Esophagus muscularis mucosa (tissue), 4 donors: ENCODE measurements around the gene PSMC3. TPM values are rescaled to one million over a fixed set of nuclear protein-coding genes. Genes with fewer than 3 reads are reported as not detected.

Source experiments
- DNase-seq: peaks from one replicate; pipeline ENCODE4 v3.0.0-alpha.2; 2017; ENCODE audit errors: extremely low spot score
- H3K27ac ChIP-seq, 4 donors: fragments of 200-600 bp; sonication (generic); replicated peaks in 1 of 4; 1 replicate in 3 of 4; 2 replicates in 1 of 4; pipeline ENCODE4 v1.5.1; 2016 to 2019; ENCODE audit warnings: mild to moderate bottlenecking in 1 of 4
- H3K27me3 ChIP-seq, 4 donors: fragments of 200-600 bp; sonication (generic); one replicate each; pipeline versions ENCODE4 v1.5.1 to v1.6.0; 2016 to 2019
- H3K36me3 ChIP-seq, 4 donors: fragments of 200-600 bp; sonication (generic); one replicate each; pipeline ENCODE4 v1.5.1; 2016 to 2019
- H3K4me1 ChIP-seq, 4 donors: fragments of 200-600 bp; sonication (generic); one replicate each; pipeline ENCODE4 v1.5.1; 2016 to 2019
- H3K4me3 ChIP-seq, 4 donors: fragments of 200-600 bp; sonication (generic); 1 replicate in 2 of 4; 2 replicates in 2 of 4; pipeline ENCODE4 v1.5.1; 2016 to 2019; ENCODE audit warnings: mild to moderate bottlenecking in 4 of 4, moderate library complexity in 1 of 4
- H3K9me3 ChIP-seq, 4 donors: fragments of 200-600 bp; sonication (generic); 1 replicate in 3 of 4; 2 replicates in 1 of 4; pipeline ENCODE4 v1.5.1; 2016 to 2019
- CTCF ChIP-seq, 3 experiments: fragments of 200-600 bp in 2 of 3; fragments of 450-650 bp in 1 of 3; sonication (generic) in 2 of 3; IDR thresholded peaks; one replicate each; pipeline ENCODE4 v1.5.1; 2017 to 2019; ENCODE audit warnings: antibody characterized with exemption in 3 of 3, mild to moderate bottlenecking in 2 of 3, moderate library complexity in 1 of 3
- EP300 ChIP-seq: sonication (generic); formaldehyde crosslinking; IDR thresholded peaks from one replicate; pipeline ENCODE4 v1.6.1; 2017; ENCODE audit warnings: antibody characterized with exemption
- POLR2A ChIP-seq: fragments of 450-650 bp; IDR thresholded peaks from one replicate; pipeline ENCODE4 v1.6.1; 2017; ENCODE audit warnings: antibody characterized with exemption, moderate library complexity, mild to moderate bottlenecking, low read depth
- POLR2AphosphoS5 ChIP-seq, 2 donors: sonication (generic); formaldehyde crosslinking; IDR thresholded peaks; one replicate each; pipeline ENCODE4 v1.6.1; 2017; ENCODE audit warnings: antibody characterized with exemption in 2 of 2
- WGBS: methylation state at CpG from one replicate; pipeline ENCODE4 v1.1.5; 2018; 5-methylcytosine and 5-hydroxymethylcytosine counted together
- intact Hi-C: fragments of 100-400 bp; cut with DNase I; formaldehyde crosslinking; loops from one replicate; pipeline ENCODE4 v1.15.1; 2023
- total RNA-seq, 4 donors: library from RNA; depleted of rRNA; stranded (reverse); fragments of >200 nt; gene quantifications; one replicate each; pipeline versions ENCODE4 v1.1.0 to v1.2.1, GENCODE V29; 2016

The PSMC3 gene
- total RNA-seq, 4 donors from 2014 or later: 163 to 197 (median 182) TPM

DNA sequence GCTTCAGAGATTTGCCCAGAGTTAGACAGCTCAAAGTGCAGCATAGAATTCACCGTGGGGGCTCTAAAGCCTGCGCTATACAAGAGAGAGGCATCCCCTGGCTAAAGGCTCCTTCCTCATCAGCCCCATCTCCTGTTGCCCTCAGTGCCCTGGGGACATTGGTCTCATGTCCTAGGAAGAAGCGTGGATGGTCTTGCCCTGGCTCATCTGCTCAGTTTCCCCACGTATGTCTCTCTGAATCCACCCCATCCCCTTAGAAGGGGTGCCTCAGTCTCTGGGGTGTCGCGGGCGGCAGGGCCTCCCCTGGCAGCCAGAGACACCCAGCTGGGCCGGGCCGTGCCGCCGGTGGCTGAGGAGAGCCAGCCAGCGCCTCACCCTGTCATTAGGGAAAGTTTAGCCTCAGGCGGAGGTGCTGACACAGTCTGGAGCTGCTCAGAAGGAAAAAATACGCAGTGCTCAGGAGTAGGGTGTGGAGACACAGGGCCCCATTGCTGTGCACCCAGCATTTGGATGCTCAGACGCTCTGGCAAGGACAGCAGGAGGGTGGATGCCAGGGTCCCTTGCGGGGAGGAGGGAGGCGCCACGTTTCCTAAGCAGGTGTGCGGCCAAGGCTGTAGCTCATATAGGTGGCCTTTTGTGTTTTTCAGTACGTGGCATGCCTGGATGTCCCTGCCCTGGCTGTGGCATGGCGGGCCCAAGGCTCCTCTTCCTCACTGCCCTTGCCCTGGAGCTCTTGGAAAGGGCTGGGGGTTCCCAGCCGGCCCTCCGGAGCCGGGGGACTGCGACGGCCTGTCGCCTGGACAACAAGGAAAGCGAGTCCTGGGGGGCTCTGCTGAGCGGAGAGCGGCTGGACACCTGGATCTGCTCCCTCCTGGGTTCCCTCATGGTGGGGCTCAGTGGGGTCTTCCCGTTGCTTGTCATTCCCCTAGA lies 16.5 kb downstream of the PSMC3 start:
- Histone ChIP-seq H3K4me1 (peaks cover 39 to 71% (median 68%) of the 10 kb centered on the region in 4 donors), H3K27ac (peak overlapping the region; percentile 96 to 98 (median 98)), H3K27me3 (no peaks in the 10 kb centered on the region), H3K4me3 (peak overlapping the region; percentile 82 to 94 (median 88)), H3K36me3 (peaks cover 24 to 46% (median 40%) of the 10 kb centered on the region in 4 donors), H3K9me3 (no peaks in the 10 kb centered on the region)
- WGBS: 90% methylated on average over 4 of the region's 31 CpGs
- no peak for DNase-seq
- TF ChIP-seq POLR2AphosphoS5 (IDR thresholded peaks at IDR 0.05): no peak
- TF ChIP-seq POLR2A: no peak
- TF ChIP-seq EP300: no peak
- no peak for TF ChIP-seq CTCF (IDR thresholded peaks at IDR 0.05)
- intact Hi-C loops: loop anchor here (5.0 kb wide), 1 partner anchor 37 kb away; no protein-coding TSS in a partner anchor

- Histone ChIP-seq H3K27ac (peak overlapping the region; percentile 96 to 98 (median 98)), H3K27me3 (no peaks in the 10 kb centered on the region), H3K36me3 (peaks cover 19 to 37% (median 31%) of the 10 kb centered on the region in 4 donors), H3K4me3 (peak overlapping the region; percentile 82 to 94 (median 88)), H3K4me1 (peaks cover 31 to 62% (median 59%) of the 10 kb centered on the region in 4 donors), H3K9me3 (no peaks in the 10 kb centered on the region)
- intact Hi-C loops: loop anchor here (5.0 kb wide), 1 partner anchor 37 kb away; no protein-coding TSS in a partner anchor
- WGBS: 1% methylated on average over 14 of the region's 50 CpGs
- no peak for DNase-seq
- no peak for TF ChIP-seq EP300
- TF ChIP-seq POLR2AphosphoS5 (IDR thresholded peaks at IDR 0.05): peak; percentile 56
- TF ChIP-seq CTCF (IDR thresholded peaks at IDR 0.05): no peak
- TF ChIP-seq POLR2A: peak; percentile 6
Measured at GRCh38 chr11:47408598-47409439, 17.4 kb downstream of the PSMC3 start.

DNA sequence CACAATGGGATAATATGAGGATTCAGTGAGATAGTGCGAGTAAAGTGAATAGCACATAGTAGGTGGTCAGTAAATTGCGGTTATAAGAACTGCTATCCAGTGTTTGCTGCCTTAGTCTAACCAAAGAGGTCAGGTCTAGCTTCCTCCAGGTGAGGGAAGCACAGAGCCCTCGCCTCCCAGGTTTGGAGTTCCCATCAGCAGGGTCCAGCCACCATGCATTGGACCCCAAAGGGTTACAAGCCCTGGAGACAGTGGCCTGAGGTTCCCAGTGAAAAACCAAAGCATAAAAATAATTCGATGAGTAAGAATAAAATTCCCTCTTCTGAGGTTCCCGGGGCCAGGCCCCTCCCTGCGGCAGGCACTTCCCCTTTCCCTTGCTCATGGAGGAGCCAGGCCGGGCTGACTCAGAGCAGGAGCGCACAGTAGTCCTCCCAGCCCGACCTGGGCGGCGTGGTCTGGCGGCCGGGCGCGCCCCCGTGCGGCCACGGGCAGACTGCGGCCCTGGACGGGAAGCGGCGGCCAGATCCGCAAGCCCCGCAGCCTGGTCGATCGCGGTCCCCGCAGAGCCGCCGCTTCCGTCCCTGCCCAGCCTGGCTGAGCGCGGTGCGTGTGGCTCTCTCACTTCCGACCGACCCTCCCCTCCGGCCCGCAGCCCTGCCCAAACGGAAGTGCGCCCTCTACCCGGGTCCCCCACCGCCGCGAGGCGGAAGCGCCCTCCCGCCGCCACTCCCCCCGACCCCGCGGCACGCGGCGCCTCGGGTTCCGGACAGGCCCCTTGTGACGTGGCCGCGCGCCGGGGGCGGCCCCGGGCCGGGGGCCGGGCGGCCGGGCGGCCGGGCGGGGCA lies 18.3 kb downstream of the PSMC3 start, which contains the start of gene SLC39A13:
Gene SLC39A13 (plus strand): TSS at position 845 of the 845 bp plus-strand sequence. CDS start 1,505 bp downstream, outside the sequence.
- WGBS: 4% methylated on average over 24 of the region's 70 CpGs
- intact Hi-C loops: loop anchor here (5.0 kb wide), 1 partner anchor 36 kb away; no protein-coding TSS in a partner anchor
- peak; percentile 93 for TF ChIP-seq POLR2A
- TF ChIP-seq CTCF (IDR thresholded peaks at IDR 0.05): peak; percentile 88 to 94 (median 91)
- no peak for TF ChIP-seq EP300
- peak; percentile 81 to 95 for TF ChIP-seq POLR2AphosphoS5 (IDR thresholded peaks at IDR 0.05)
- H3K4me3 ChIP-seq: peak within 1 kb of the TSS; percentile 82 to 94 (median 88)
- H3K4me1 ChIP-seq: peaks cover 25 to 54% (median 51%) of the 10 kb centered on the region in 4 donors
- H3K9me3 ChIP-seq: no peaks in the 10 kb centered on the region
- DNase-seq: peak; percentile 97
- peaks cover 16 to 29% (median 23%) of the 10 kb centered on the region in 4 donors for H3K36me3 ChIP-seq
- no peaks in the 10 kb centered on the region for H3K27me3 ChIP-seq
- H3K27ac ChIP-seq: peak within 1 kb of the TSS; percentile 96 to 98 (median 98)
